Measurements from ENCODE around the gene PRTFDC1.

Gene PRTFDC1

GRCh38 chr10:24871011-24871935, 81.1 kb downstream of the PRTFDC1 start:
- no peak for DNase-seq

GRCh38 chr10:24869354-24870015, 82.9 kb downstream of the PRTFDC1 start:
- no peak for DNase-seq

GRCh38 chr10:24866604-24867583, 85.5 kb downstream of the PRTFDC1 start:
- DNase-seq: no peak

- DNase-seq: no peak
These were observed 86.6 kb downstream of the PRTFDC1 start for GRCh38 chr10:24865783-24866182.

GRCh38 chr10:24862589-24862988, 89.8 kb downstream of the PRTFDC1 start:
- DNase-seq: no peak

- DNase-seq: no peak
These were observed 93.8 kb downstream of the PRTFDC1 start for GRCh38 chr10:24858288-24859270.

GRCh38 chr10:24857031-24857725, 95.2 kb downstream of the PRTFDC1 start:
- no peak for DNase-seq

GRCh38 chr10:24854256-24854655, 98.2 kb downstream of the PRTFDC1 start:
- DNase-seq: no peak

GRCh38 chr10:24853661-24854060, 98.7 kb downstream of the PRTFDC1 start:
- DNase-seq: no peak

- no peak for DNase-seq
These were observed 100.8 kb downstream of the PRTFDC1 start for GRCh38 chr10:24851629-24852028.

- DNase-seq: no peak
These were observed 101.6 kb downstream of the PRTFDC1 start for GRCh38 chr10:24850727-24851296.

- no peak for DNase-seq
These were observed 102.7 kb downstream of the PRTFDC1 start for GRCh38 chr10:24849501-24850299.

GRCh38 chr10:24849051-24849450, 103.4 kb downstream of the PRTFDC1 start:
- DNase-seq: no peak

GRCh38 chr10:24848195-24848594, 104.2 kb downstream of the PRTFDC1 start:
- DNase-seq: no peak

GRCh38 chr10:24847112-24848070, 105.0 kb downstream of the PRTFDC1 start:
- DNase-seq: no peak

GRCh38 chr10:24844742-24845141, 107.7 kb downstream of the PRTFDC1 start:
- no peak for DNase-seq

GRCh38 chr10:24843256-24843655, 109.2 kb downstream of the PRTFDC1 start:
- no peak for DNase-seq

- DNase-seq: no peak
These were observed 109.5 kb downstream of the PRTFDC1 start for GRCh38 chr10:24842856-24843255.

GRCh38 chr10:24841530-24841929, 110.9 kb downstream of the PRTFDC1 start:
- DNase-seq: no peak

All from stimulated activated CD4-positive, alpha-beta T cell treated with anti-CD3 and anti-CD28 coated beads, Interleukin-15, amount 100 ng/mL, for 24 hours (primary cell).